Measurements from ENCODE around the gene LAMB3. TPM values are rescaled to one million over a fixed set of nuclear protein-coding genes. Genes with fewer than 3 reads are reported as not detected.

The LAMB3 gene
- total RNA-seq, 1 experiment from 2014 or later, result 1.3 TPM

DNA sequence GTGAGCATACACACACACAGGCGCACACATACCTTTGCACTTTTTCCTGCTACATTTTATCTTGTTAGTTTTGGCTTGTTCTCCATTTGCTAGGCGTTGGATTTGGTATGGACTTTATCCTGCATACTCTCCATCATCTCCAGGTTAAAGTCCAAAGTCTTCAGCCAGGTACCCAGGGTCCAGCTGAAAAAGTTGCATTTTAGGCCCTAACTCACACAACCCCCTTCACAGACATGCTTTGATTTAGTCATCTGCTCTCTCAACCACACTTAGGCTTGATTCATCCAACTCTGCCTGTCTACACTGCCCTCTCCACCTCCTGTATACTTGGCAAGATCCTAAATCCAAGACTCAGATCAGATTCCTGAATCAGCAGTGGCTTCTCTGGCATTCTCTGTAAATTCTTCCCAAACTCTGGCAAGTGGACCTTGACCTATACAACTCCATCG is 10.7 kb upstream of the LAMB3 start:
- DNase-seq (ENCODE audit: low spot score), result no peak

- no peak for DNase-seq (ENCODE audit: low spot score)
Measured at GRCh38 chr1:209661071-209661470, 8.8 kb upstream of the LAMB3 start.

GRCh38 chr1:209659909-209660308 is 7.7 kb upstream of the LAMB3 start:
- DNase-seq (ENCODE audit: low spot score), result no peak

- DNase-seq (ENCODE audit: low spot score), result no peak
Measured at GRCh38 chr1:209657918-209658317, 5.7 kb upstream of the LAMB3 start.

GRCh38 chr1:209657140-209657879 is 5.1 kb upstream of the LAMB3 start:
- DNase-seq (ENCODE audit: low spot score), result no peak

DNA sequence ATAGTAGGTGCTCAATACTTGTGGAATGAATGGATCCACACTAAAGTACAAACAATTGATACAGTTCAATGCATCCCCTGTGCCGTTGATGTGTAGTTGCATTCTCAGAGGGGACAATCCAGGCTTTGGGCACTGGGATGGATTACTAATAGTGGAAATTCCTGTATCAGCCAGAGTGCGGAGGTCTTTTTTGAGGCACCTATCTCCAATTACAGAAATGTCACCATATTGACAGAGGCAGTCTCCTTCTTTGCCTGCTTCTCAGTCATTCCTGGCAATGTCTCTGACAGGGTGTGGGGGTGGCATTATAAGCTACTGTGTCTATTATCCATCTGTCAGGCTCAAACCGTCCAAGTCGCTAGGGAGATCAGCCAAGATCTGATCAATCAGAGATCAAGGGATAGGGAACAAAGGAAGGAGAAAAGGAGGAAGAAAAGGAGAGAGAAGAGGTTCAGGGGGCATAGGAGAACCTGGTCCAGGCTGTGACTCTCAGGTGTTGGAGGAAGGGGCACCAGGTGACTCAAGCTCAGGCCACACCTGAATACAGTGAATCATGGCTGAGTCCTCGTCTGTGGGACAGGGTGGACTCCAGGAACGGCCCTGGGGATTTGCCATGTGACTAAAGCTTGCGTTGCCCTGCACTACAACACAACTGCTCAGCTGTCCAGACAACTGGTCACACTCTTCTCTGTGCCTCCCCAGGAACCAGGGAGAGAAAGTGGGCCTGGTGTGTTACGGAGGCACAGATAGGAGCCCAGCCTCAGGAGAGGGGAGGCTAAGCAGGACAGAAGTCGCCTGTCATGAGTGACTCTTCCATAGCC is 3.4 kb upstream of the LAMB3 start:
- DNase-seq (ENCODE audit: low spot score), result no peak

- no peak for DNase-seq (ENCODE audit: low spot score)
Measured at GRCh38 chr1:209653915-209654351, 1.7 kb upstream of the LAMB3 start.

DNA sequence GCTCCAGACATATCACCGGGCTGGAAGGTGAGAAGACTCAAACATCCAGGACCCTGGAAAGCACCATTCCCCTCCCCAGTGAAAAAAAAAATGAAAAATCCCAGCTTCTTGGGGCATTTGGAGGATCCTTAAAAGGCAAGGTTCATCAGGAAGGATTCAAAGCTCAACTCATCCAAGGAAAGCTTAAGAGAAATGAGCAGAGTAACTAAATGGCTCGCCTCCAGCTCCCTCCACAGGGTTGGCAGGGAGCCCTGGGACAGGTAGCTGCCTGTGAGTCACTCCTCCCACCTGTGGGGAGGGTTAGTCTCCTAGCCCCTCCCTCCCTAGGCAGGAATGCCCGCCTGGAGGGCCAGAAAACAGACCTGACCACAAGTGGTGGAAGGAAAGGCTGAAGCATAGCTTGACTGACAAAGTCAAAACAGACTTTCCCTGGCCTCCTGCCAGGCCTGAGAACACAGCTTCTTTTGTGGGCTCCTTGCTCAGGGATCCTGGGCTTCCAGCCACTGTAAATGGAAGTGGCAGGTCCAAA is 712 bp upstream of the LAMB3 start:
- DNase-seq (ENCODE audit: low spot score), result peak; percentile 86

DNA sequence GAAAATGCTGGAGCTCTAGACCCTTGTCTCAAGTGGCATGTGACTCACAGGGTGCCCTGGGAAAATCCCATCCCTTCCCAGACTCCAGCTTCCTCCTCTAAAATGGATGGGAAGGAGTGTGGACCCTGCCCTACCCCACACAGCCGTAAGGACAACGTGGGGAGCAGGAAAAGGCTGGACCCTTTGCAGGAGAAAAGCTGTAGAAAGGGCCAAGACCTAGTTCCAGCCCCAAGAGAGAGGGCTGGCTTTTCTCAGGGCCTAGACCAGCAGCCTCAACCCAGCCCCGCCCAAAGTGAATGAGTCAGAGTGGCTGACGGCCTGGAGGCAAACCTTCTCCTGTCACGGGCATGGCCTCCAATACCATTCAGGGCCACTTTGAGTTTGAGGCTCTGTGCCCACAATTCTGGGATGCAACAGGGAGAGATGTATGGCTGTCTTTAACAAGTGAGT is 1.1 kb downstream of the LAMB3 start:
- DNase-seq (ENCODE audit: low spot score), result peak; percentile 82

DNA sequence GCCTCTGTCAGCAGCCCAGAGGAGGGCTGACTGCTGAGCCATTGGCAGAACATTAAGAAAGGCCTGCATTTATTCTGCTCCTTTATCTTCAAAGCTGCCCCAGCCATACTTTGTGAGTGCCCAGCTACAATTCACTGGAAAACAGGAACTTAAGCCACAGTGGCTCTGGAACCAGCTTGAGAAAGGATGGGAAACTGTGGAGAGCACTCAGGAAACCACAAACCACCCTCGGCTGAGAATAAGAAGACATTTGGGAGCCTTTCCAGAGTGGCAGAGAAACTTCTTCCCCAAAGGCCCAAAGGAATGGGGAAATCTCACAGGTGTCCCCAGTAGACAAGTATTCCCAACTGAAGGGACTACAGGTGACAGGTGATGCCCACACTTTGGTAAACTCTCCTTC is 1.8 kb downstream of the LAMB3 start:
- DNase-seq (ENCODE audit: low spot score), result peak; percentile 23

DNA sequence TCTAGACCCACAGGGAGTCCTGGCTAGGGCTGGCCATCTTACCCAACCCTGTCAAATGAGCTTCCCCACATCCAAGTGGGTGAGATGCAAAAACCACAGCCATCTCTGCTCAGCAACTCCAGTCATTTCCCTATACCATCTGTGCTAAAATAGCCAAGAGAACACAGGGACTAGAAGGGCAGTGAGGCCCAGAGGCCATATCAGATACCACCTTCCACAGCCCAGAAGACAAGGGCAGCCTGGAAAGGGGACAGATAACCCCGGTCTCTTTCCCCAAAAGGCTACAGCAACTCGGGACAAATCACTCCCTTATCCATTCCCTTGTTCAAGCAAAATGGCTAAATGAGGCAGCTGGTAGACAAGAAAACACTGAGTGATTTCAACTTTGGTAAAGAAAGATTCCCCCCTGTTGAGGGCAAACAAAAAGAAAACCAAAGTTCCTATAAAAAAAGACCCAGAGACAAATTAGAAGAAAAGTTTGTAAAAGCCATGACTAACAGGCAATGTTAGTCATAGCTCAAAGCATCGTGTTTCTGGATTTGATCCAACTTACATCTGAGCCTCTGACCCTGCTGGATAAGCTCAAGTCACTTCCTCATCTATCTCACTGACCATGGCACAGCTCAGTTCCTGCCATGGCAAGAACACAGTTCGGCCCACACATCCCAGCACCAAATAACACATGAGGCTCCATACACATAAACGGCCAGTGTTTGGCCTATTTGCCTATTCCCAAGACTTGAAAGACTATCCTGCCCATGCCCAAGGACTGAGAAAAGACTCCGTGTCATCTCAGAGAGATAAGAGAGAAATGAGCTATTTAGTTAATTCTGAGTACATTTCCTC is 3.1 kb downstream of the LAMB3 start:
- peak; percentile 83 for DNase-seq (ENCODE audit: low spot score)

DNA sequence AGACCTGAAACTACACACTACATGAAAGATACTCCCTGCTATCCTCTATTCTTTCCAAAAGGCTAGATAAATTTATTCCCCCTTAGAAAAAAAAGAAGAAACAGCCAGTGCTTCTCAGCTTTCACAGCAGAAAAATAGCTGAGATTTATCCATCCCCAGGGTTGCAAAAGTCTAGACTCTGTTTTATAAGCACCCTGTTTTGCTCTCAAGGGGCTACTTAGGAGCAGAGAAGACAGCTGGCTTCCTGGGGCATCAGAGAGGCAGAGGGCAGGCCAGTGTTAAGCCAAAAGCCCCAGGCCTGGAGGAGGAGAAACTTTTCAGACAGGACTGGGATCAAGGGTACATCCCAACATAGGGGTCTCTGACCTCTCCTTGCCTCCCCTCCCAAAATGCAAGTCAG is 3.9 kb downstream of the LAMB3 start:
- no peak for DNase-seq (ENCODE audit: low spot score)

DNA sequence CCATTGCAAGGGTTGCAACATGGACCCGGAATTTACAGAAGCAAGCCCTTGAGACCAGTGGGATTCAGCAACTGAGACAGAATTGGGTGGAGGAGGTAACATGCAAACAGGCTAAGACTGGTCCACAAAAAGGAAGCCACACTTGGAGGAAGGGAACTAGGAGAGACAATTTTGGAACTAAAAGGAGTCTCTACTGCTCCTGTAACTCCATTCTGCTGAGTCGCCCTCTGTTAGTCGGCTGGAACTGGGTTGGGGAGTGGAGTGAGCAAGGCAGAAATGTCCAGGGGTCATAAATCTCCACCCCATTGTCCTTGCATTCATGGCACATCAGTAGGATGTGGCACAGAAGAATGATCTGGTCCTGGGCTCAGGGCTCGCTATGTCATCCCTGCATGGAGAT is 5.1 kb downstream of the LAMB3 start:
- DNase-seq (ENCODE audit: low spot score), result no peak

DNA sequence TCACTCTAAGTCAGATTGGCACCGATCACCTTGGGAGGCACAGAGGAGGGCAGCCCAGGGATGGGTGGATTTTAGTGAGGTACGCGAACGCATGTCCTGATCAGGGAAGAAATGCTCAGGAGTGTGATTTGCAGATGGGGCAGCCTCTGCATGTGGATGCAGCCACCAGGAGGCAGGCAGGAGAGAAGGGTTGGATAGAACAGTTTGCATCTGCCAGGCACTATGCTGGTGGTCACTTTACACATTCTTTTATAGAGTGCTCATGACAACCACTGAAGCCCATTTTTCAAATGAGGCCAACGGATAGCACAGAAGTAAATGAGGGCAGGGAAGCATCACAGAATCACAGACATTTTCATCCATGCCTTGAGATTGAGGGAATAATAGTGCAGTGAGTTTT is 5.7 kb downstream of the LAMB3 start:
- DNase-seq (ENCODE audit: low spot score), result no peak

DNA sequence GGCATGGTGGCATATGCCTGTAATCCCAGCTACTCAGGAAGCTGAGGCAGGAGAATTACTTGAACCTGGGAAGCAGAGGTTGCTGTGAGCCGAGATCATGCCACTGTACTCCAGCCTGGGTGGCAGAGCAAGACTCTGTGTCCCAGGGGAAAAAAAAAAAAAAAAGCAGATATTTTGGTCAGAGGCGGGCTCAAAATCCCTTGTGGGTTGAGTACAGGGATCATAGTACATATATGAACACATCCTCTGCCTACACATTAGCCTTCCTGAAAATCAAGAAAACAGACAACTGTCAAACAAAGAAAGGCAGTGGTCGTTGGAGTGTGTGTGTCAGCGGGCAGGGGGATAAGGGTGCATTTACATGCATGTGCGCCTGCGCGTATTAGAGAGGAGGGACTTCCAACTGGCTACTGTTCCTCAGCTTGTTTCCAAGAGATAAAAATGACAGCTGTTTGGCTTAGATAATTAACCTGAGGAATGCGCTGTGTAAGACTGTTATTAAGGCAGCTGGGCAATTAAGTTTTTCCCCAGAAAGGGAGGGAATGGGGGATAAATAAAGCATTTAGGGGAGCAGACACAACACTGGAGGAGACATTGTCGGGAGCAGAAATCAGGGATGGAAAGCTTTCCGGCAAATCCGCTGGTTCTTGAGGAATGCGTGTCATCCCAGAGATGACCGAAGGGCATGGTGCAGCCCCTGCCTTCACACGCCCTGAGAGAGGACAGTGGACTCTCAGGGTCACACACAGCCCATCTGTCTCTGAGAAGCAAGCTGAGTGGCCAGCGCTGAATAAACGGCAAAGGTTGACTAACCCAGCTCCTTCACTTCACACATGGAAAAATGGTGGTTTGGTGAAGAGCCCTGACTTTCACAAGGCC is 6.4 kb downstream of the LAMB3 start:
- no peak for DNase-seq (ENCODE audit: low spot score)

DNA sequence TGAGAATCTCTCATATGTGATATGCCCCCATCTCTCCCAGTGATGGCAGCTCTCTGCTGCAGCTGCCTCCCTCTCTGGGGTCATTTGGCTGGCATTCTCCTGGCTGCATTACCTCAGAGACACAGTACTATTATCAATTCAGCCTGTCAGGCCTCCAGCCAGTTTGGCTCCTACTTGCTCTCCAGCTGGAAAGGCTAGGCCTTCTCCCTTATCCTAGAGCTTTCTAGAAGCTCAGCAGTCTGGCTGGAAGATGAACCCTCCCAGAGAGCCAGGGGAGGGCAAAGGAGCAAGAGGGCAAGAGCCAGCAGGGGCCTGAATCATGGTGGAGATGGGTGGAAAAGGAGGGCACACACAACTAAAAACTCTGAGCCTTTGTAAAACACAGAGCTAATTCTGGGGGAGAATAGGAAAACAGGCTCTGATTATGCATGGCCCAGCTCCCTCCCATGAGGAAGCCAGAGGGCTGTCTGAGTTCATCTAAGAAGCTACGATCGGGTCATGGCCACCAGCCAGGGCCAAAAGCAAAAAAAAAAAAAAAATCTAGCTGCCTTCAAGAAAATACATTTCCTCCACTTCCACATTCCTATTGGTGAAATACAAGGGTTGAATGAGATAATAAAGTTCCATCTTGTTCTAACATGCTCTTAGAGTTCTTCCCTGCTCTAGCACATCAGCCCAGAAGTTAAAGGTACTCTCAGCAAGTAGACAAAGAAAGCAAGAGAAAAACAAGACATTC is 8.8 kb downstream of the LAMB3 start:
- DNase-seq (ENCODE audit: low spot score), result no peak

GRCh38 chr1:209642816-209643215 is 9.4 kb downstream of the LAMB3 start:
- no peak for DNase-seq (ENCODE audit: low spot score)

GRCh38 chr1:209641832-209642172 is 10.4 kb downstream of the LAMB3 start:
- DNase-seq (ENCODE audit: low spot score), result no peak

GRCh38 chr1:209635850-209636249 is 16.4 kb downstream of the LAMB3 start:
- DNase-seq (ENCODE audit: low spot score), result no peak

Measured in H4 (cell line).